HEK293T (cell line): ENCODE data around the gene TMC8.
"Not testable (repeated sequence)": the region's sequence is repeated elsewhere in the genome, so short reads cannot be mapped to it uniquely, and the experiment has no call there.

Experiments
- CTCF ChIA-PET: fragments of 350-600 bp; formaldehyde crosslinking; extraction: SDS; loops from one replicate; lab custom pipeline; 2021; ENCODE audit warnings: antibody characterized with exemption, inconsistent platforms; lab: Yijun Ruan, JAX
- POLR2A ChIA-PET: fragments of 350-600 bp; formaldehyde crosslinking; extraction: SDS; loops from one replicate; lab custom pipeline; 2020; ENCODE audit warnings: antibody characterized with exemption, inconsistent platforms; lab: Yijun Ruan, JAX
- DNase-seq: peaks from one replicate; pipeline ENCODE4 v3.0.0; 2012; ENCODE audit warnings: mixed read lengths; ENCODE audit errors: extremely low spot score
- ARNT ChIP-seq: fragments of 450-650 bp; IDR thresholded peaks from 2 replicates; pipeline ENCODE4 v1.6.1; 2017; ENCODE audit warnings: mild to moderate bottlenecking
- BHLHE40 ChIP-seq: fragments of 450-650 bp; IDR thresholded peaks from 2 replicates; pipeline ENCODE4 v1.6.1; 2016; ENCODE audit warnings: mild to moderate bottlenecking, moderate library complexity, borderline replicate concordance
- CTBP1 ChIP-seq: fragments of 450-650 bp; IDR thresholded peaks from 2 replicates; pipeline ENCODE4 v1.6.1; 2016; ENCODE audit warnings: borderline replicate concordance
- ELF4 ChIP-seq: fragments of 450-650 bp; IDR thresholded peaks from 2 replicates; pipeline ENCODE4 v1.6.1; 2017; ENCODE audit warnings: antibody characterized with exemption
- FOXA1 ChIP-seq: fragments of 450-650 bp; IDR thresholded peaks from 2 replicates; pipeline ENCODE4 v1.6.1; 2016; ENCODE audit warnings: mild to moderate bottlenecking
- FOXK2 ChIP-seq: fragments of 450-650 bp; IDR thresholded peaks from 2 replicates; pipeline ENCODE4 v1.6.1; 2016; ENCODE audit warnings: mild to moderate bottlenecking
- FOXM1 ChIP-seq: fragments of 450-650 bp; IDR thresholded peaks from 2 replicates; pipeline ENCODE4 v1.6.1; 2017; ENCODE audit warnings: mild to moderate bottlenecking, borderline replicate concordance
- HDGF ChIP-seq: fragments of 450-650 bp; IDR thresholded peaks from 2 replicates; pipeline ENCODE4 v1.6.1; 2017; ENCODE audit warnings: antibody characterized with exemption, borderline replicate concordance
- L3MBTL2 ChIP-seq: fragments of 450-650 bp; conservative IDR thresholded peaks from 2 replicates; pipeline ENCODE4 v1.6.1; 2016; ENCODE audit warnings: mild to moderate bottlenecking
- LEF1 ChIP-seq: fragments of 450-650 bp; IDR thresholded peaks from 2 replicates; pipeline ENCODE4 v1.6.1; 2017; ENCODE audit warnings: mild to moderate bottlenecking, borderline replicate concordance
- NFRKB ChIP-seq: fragments of 450-650 bp; IDR thresholded peaks from 2 replicates; pipeline ENCODE4 v1.6.1; 2016; ENCODE audit warnings: mild to moderate bottlenecking, moderate library complexity
- SP1 ChIP-seq: fragments of 450-650 bp; IDR thresholded peaks from 2 replicates; pipeline ENCODE4 v1.6.1; 2017
- SUZ12 ChIP-seq: fragments of 450-650 bp; IDR thresholded peaks from 2 replicates; pipeline ENCODE4 v1.6.1; 2016; ENCODE audit warnings: mild to moderate bottlenecking
- TARDBP ChIP-seq: fragments of 450-650 bp; IDR thresholded peaks from 2 replicates; pipeline ENCODE4 v1.6.1; 2016
- ZNF384 ChIP-seq: fragments of 450-650 bp; IDR thresholded peaks from 2 replicates; pipeline ENCODE4 v1.6.1; 2016
- TF ChIP-seq, protein P1 (sequence below): fragments of 450-650 bp; IDR thresholded peaks from 2 replicates; pipeline ENCODE4 v1.6.1; 2016

Gene TMC8

GRCh38 chr17:78114831-78115723 lies 15.5 kb upstream of the TMC8 start:
- ChIA-PET POLR2A (no interaction called here), CTCF (interaction anchor here (0.6 to 1.2 kb wide), 2 partner anchors 18 to 21 kb away, joined by 3 read pairs; no protein-coding TSS in a partner anchor)
- no peak for TF ChIP-seq ZNF384
- TF ChIP-seq HDGF: no peak
- TF ChIP-seq ARNT: no peak
- no peak for TF ChIP-seq FOXA1
- TF ChIP-seq FOXM1: no peak
- no peak for TF ChIP-seq CTBP1
- no peak for TF ChIP-seq ELF4
- DNase-seq: no peak

- DNase-seq, CTCF ChIA-PET: not testable (repeated sequence)
- POLR2A ChIA-PET: interaction anchor here (0.6 kb wide), 1 partner anchor 139 kb away, joined by 3 read pairs; no protein-coding TSS in a partner anchor
These were observed 14.8 kb upstream of the TMC8 start for GRCh38 chr17:78115803-78116202.

- no peak for TF ChIP-seq FOXA1
- no peak for TF ChIP-seq CTBP1
- TF ChIP-seq L3MBTL2: no peak
- no peak for TF ChIP-seq SUZ12
- TF ChIP-seq ARNT: no peak
- no peak for TF ChIP-seq LEF1
- no peak for TF ChIP-seq FOXM1
- TF ChIP-seq HDGF: no peak
- TF ChIP-seq BHLHE40: no peak
- TF ChIP-seq SP1: no peak
- no peak for TF ChIP-seq ZNF384
- POLR2A ChIA-PET: interaction anchor here (0.6 kb wide), 1 partner anchor 138 kb away, joined by 3 read pairs; no protein-coding TSS in a partner anchor
- CTCF ChIA-PET: no interaction called here
- no peak for DNase-seq
These were observed 14.2 kb upstream of the TMC8 start for GRCh38 chr17:78116411-78116810.

- POLR2A ChIA-PET: no interaction called here
- no peak for DNase-seq
- no peak for TF ChIP-seq FOXA1
- no peak for TF ChIP-seq TARDBP
- TF ChIP-seq LEF1: no peak
- TF ChIP-seq FOXM1: no peak
- no peak for TF ChIP-seq FOXK2
- TF ChIP-seq L3MBTL2: no peak
- no peak for TF ChIP-seq SP1
- TF ChIP-seq SUZ12: no peak
- TF ChIP-seq HDGF: no peak
- TF ChIP-seq CTBP1: no peak
- CTCF ChIA-PET: no interaction called here
These were observed 13.3 kb upstream of the TMC8 start for GRCh38 chr17:78117027-78117981.

- CTCF ChIA-PET: no interaction called here
- POLR2A ChIA-PET: interaction anchor here (1.0 kb wide), 1 partner anchor 9 kb away, joined by 3 read pairs; no protein-coding TSS in a partner anchor
- TF ChIP-seq LEF1: no peak
- TF ChIP-seq L3MBTL2: no peak
- TF ChIP-seq CTBP1: no peak
- TF ChIP-seq FOXM1: no peak
- TF ChIP-seq NFRKB: no peak
- no peak for TF ChIP-seq ZNF384
- no peak for TF ChIP-seq BHLHE40
- TF ChIP-seq, protein P1, sequence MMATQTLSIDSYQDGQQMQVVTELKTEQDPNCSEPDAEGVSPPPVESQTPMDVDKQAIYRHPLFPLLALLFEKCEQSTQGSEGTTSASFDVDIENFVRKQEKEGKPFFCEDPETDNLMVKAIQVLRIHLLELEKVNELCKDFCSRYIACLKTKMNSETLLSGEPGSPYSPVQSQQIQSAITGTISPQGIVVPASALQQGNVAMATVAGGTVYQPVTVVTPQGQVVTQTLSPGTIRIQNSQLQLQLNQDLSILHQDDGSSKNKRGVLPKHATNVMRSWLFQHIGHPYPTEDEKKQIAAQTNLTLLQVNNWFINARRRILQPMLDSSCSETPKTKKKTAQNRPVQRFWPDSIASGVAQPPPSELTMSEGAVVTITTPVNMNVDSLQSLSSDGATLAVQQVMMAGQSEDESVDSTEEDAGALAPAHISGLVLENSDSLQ: no peak
- TF ChIP-seq FOXK2: no peak
- TF ChIP-seq FOXA1: no peak
- no peak for TF ChIP-seq SP1
- TF ChIP-seq ELF4: no peak
- no peak for TF ChIP-seq TARDBP
- TF ChIP-seq SUZ12: no peak
- no peak for TF ChIP-seq HDGF
- TF ChIP-seq ARNT: no peak
- DNase-seq: no peak
These were observed 11.8 kb upstream of the TMC8 start for GRCh38 chr17:78118801-78119241.

- TF ChIP-seq ZNF384: no peak
- TF ChIP-seq NFRKB: no peak
- TF ChIP-seq FOXK2: no peak
- no peak for TF ChIP-seq SP1
- no peak for TF ChIP-seq ELF4
- no peak for TF ChIP-seq SUZ12
- TF ChIP-seq FOXA1: no peak
- TF ChIP-seq TARDBP: no peak
- no peak for TF ChIP-seq HDGF
- TF ChIP-seq, protein P1: no peak
- no peak for TF ChIP-seq BHLHE40
- no peak for TF ChIP-seq LEF1
- POLR2A ChIA-PET: interaction anchor here (0.8 kb wide), 1 partner anchor 51 kb away, joined by 3 read pairs; no protein-coding TSS in a partner anchor
- no peak for DNase-seq
- CTCF ChIA-PET: no interaction called here
These were observed 10.0 kb upstream of the TMC8 start for GRCh38 chr17:78120537-78120936.
